Tibial nerve (tissue), 4 donors: Measurements from ENCODE around the gene GLS. TPM values are rescaled to one million over a fixed set of nuclear protein-coding genes. Genes with fewer than 3 reads are reported as not detected.
"Not testable (repeated sequence)": the region's sequence is repeated elsewhere in the genome, so short reads cannot be mapped to it uniquely, and the experiment has no call there.

ENCODE experiments used
- DNase-seq, 2 donors: peaks; one replicate each; pipeline ENCODE4 v3.0.0-alpha.2; 2019; ENCODE audit warnings: low spot score in 2 of 2
- H3K27ac ChIP-seq, 4 donors: fragments of 200-600 bp; sonication (generic) in 3 of 4; one replicate each; pipeline ENCODE4 v1.5.1; 2017 to 2019; ENCODE audit warnings: mild to moderate bottlenecking in 1 of 4
- H3K27me3 ChIP-seq, 2 donors: fragments of 200-600 bp; sonication (generic) in 1 of 2; one replicate each; pipeline versions ENCODE4 v1.5.1 to v1.6.0; 2017 to 2019
- H3K36me3 ChIP-seq, 3 donors: fragments of 200-600 bp; sonication (generic); one replicate each; pipeline ENCODE4 v1.5.1; 2018 to 2019
- H3K4me1 ChIP-seq, 4 donors: fragments of 200-600 bp; sonication (generic) in 3 of 4; one replicate each; pipeline ENCODE4 v1.5.1; 2017 to 2019
- H3K4me3 ChIP-seq, 4 donors: fragments of 200-600 bp; sonication (generic) in 3 of 4; one replicate each; pipeline ENCODE4 v1.5.1; 2017 to 2019; ENCODE audit warnings: mild to moderate bottlenecking in 1 of 4, moderate library complexity in 1 of 4
- H3K9me3 ChIP-seq, 4 donors: fragments of 200-600 bp; sonication (generic) in 3 of 4; one replicate each; pipeline ENCODE4 v1.5.1; 2017 to 2019
- EP300 ChIP-seq, 2 donors: sonication (generic); formaldehyde crosslinking; IDR thresholded peaks; one replicate each; pipeline ENCODE4 v1.6.1; 2017; ENCODE audit warnings: antibody characterized with exemption in 2 of 2, mild to moderate bottlenecking in 1 of 2
- POLR2A ChIP-seq, 2 donors: fragments of 450-650 bp; IDR thresholded peaks; one replicate each; pipeline ENCODE4 v1.6.1; 2017; ENCODE audit warnings: antibody characterized with exemption in 2 of 2, mild to moderate bottlenecking in 2 of 2, moderate library complexity in 2 of 2
- whole genome bisulfite sequencing, 2 donors: methylation state at CpG; one replicate each; pipeline ENCODE4 v1.1.5; 2018; 5-methylcytosine and 5-hydroxymethylcytosine counted together
- total RNA-seq, 4 donors: library from RNA; depleted of rRNA; stranded (reverse); fragments of >200 nt; gene quantifications; one replicate each; pipeline ENCODE4 v1.1.0, GENCODE V29; 2016
- TF ChIP-seq, protein P1 (sequence below), 5 experiments: fragments of 200-600 bp in 3 of 5; fragments of 450-650 bp in 2 of 5; sonication (generic) in 3 of 5; IDR thresholded peaks; one replicate each; pipeline ENCODE4 v1.5.1; 2016 to 2019; ENCODE audit warnings: antibody characterized with exemption in 5 of 5, mild to moderate bottlenecking in 3 of 5, moderate library complexity in 2 of 5

GLS gene
- total RNA-seq, 4 donors from 2014 or later = 106 to 164 (median 145) TPM

DNA sequence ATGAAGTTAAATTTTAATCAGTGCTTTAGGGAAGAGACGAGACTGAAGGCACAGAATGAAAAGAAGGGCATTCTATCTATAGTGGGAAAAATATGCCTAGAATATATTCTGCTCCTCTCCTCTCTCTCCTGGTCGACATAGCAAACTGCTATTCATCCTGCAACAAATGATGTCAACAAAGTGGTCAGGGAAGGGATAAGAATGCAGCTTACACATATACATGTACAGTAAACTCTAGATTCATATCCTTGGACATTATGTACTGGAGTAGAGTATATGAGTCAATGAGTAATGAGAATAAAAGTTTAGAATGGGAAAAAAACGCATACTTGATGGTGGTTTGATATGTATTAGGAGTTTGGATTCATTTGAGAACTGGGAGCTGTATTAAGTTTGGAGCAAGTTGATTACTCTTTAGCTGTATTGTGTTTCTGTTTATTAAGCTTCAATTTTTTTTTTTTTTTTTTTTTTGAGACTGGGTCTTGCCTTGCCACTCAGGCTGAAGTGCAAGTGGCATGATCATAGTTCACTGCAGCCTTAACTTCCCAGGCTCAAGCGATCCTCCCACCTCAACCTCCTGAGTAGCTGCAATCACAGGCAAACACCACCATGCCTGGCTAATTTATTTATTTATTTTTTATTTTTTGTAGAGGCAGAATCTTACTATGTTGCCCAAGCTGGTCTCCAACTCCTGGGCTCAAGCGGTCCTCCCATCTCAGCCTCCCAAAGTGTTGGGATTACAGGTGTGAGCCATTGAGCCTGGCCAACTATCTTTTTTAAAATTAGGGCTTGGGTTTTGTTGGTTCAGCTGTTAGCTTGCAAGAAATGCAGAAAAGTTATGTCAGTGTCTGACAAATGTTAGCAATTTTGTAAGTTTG is 79.5 kb downstream of the GLS start:
- DNase-seq = no peak
- 81 to 82% methylated on average over 5 of the region's 5 CpGs for WGBS, 2 donors
- Histone ChIP-seq H3K4me1 (no peaks in the 10 kb centered on the region), H3K27me3 (no peaks in the 10 kb centered on the region), H3K4me3 (no peak overlapping the region), H3K9me3 (peaks cover 0 to 7% (median 2%) of the 10 kb centered on the region in 4 donors), H3K36me3 (peaks cover 0 to 46% (median 0%) of the 10 kb centered on the region in 3 donors), H3K27ac (no peak overlapping the region)
- TF ChIP-seq, protein P1, sequence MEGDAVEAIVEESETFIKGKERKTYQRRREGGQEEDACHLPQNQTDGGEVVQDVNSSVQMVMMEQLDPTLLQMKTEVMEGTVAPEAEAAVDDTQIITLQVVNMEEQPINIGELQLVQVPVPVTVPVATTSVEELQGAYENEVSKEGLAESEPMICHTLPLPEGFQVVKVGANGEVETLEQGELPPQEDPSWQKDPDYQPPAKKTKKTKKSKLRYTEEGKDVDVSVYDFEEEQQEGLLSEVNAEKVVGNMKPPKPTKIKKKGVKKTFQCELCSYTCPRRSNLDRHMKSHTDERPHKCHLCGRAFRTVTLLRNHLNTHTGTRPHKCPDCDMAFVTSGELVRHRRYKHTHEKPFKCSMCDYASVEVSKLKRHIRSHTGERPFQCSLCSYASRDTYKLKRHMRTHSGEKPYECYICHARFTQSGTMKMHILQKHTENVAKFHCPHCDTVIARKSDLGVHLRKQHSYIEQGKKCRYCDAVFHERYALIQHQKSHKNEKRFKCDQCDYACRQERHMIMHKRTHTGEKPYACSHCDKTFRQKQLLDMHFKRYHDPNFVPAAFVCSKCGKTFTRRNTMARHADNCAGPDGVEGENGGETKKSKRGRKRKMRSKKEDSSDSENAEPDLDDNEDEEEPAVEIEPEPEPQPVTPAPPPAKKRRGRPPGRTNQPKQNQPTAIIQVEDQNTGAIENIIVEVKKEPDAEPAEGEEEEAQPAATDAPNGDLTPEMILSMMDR (IDR thresholded peaks at IDR 0.05) = no peak
- TF ChIP-seq EP300 (IDR thresholded peaks at IDR 0.05) (no peak), POLR2A (IDR thresholded peaks at IDR 0.05) (no peak)

DNA sequence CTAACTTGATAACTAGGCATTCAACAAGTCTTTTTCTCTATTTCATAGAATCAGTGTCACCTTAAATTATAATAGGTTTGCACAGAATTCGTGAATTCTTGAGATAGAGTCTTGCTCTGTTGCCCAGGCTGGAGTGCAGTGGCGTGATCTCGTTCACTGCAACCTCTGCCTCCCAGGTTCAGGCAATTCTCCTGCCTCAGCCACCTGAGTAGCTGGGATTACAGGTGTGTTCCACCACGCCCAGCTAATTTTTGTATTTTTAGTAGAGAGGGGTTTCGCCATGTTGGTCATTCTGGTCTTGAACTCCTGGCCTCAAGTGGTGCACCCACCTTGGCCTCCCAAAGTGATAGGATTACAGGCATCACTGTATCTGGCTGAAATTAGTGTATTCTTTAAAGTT is 80.5 kb downstream of the GLS start:
- not testable (repeated sequence) for H3K9me3 ChIP-seq, H3K27me3 ChIP-seq, H3K4me1 ChIP-seq, H3K27ac ChIP-seq, DNase-seq, H3K4me3 ChIP-seq
- H3K36me3 ChIP-seq = peaks cover 0 to 51% (median 0%) of the 10 kb centered on the region in 3 donors
- WGBS, 2 donors = 96 to 98% methylated on average over 5 of the region's 5 CpGs

DNA sequence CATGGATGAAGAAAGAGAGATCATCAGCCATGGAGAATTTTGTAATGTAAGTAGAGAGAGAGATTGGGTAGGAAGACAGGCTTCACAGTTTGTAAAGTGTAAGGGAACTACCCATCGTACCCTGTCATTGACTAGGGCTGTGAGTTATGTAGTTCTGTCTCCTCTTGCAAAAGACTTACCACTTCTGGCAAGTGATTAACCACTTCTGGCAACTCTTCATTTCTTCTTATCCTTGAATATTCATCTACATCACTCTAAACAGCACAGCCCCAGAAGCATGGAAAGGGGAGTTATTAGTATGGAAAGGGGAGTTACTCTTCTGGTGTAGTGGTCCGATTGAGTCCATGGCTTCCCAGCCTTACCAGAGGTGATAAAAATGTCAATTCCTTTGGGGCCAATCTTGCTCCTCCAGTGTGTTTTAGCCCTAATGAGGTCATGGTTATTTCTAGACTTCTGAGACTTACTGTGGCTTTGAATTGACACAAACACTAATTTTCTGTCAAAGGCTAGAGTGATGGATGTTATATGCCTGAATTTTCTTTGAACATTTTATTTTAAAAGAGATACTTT is 81.4 kb downstream of the GLS start:
- H3K27me3 ChIP-seq = no peaks in the 10 kb centered on the region
- TF ChIP-seq EP300 (IDR thresholded peaks at IDR 0.05) = no peak
- H3K27ac ChIP-seq = no peak overlapping the region
- H3K36me3 ChIP-seq = peaks cover 0 to 58% (median 0%) of the 10 kb centered on the region in 3 donors
- H3K9me3 ChIP-seq = no peaks in the 10 kb centered on the region
- 67 to 76% methylated on average over 2 of the region's 2 CpGs for WGBS, 2 donors
- H3K4me3 ChIP-seq = no peak overlapping the region
- no peak for DNase-seq
- H3K4me1 ChIP-seq = no peaks in the 10 kb centered on the region

DNA sequence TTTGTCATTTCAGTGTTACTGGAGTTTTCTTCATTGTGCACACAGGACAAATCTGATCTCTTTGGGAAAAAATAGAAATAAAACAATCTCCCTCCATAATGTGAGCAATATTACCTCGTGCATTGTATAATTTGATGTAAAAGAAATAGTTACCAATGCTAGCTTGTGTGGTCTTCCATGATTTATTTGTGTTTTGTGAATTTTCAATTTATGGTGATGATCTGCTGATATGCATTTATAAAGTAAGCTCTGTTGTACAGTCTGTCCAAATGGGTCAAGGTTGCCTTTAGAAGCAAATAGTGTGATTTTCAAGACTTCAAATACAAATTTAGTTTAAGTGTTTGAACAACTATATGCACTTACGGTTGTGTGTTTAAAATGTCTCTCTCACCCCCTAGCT is 82.5 kb downstream of the GLS start:
- Histone ChIP-seq H3K9me3 (no peaks in the 10 kb centered on the region), H3K4me3 (no peak overlapping the region), H3K4me1 (no peaks in the 10 kb centered on the region), H3K36me3 (peaks cover 0 to 66% (median 0%) of the 10 kb centered on the region in 3 donors), H3K27me3 (no peaks in the 10 kb centered on the region), H3K27ac (no peak overlapping the region)
- TF ChIP-seq, protein P1 (IDR thresholded peaks at IDR 0.05) = no peak
- no peak for TF ChIP-seq POLR2A (IDR thresholded peaks at IDR 0.05)
- TF ChIP-seq EP300 (IDR thresholded peaks at IDR 0.05) = no peak
- 91 to 93% methylated on average over 2 of the region's 2 CpGs for WGBS, 2 donors
- DNase-seq = no peak

DNA sequence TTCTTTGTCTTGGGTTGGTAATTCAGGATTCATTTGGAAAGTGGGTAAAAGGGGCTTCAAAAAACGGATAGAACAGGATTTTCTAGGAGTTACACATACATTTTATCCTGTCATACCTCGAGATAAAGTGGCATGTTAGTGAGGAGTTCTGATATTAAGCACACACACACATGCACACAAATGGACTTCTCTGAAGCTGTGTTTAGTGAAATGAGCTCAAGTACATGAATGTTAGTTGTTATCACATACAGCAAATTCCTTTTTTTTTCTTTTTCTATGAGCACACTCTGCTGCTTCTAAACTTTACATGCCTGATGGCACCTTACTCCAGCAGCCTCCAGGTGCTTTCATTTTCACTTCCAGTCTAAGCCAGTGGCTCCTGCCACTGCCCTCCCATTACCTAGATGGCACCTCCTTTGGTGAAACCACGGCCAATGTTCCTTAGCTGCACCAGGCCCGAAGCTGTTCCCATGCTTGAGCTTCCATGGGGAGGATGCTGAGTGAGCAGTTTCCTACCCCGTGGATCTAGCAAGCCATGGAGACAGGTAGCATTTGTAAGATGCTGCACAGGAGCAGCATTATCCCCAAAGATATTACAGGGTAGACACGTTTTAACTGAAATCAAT is 83.7 kb downstream of the GLS start:
- H3K4me1 ChIP-seq = no peaks in the 10 kb centered on the region
- no peak for DNase-seq
- no peaks in the 10 kb centered on the region for H3K9me3 ChIP-seq
- H3K4me3 ChIP-seq = no peak overlapping the region
- peaks cover 0 to 78% (median 0%) of the 10 kb centered on the region in 3 donors for H3K36me3 ChIP-seq
- H3K27me3 ChIP-seq = no peaks in the 10 kb centered on the region
- WGBS, 2 donors = 83 to 85% methylated on average over 6 of the region's 6 CpGs
- TF ChIP-seq POLR2A (IDR thresholded peaks at IDR 0.05) (no peak), EP300 (IDR thresholded peaks at IDR 0.05) (no peak)
- TF ChIP-seq, protein P1 (IDR thresholded peaks at IDR 0.05) = no peak
- no peak overlapping the region for H3K27ac ChIP-seq
